Measurements from ENCODE around the gene ZNF75A. TPM values are rescaled to one million over a fixed set of nuclear protein-coding genes. Genes with fewer than 3 reads are reported as not detected.

The ZNF75A gene
- total RNA-seq, 1 donor from 2014 or later: 23.5 TPM

- peaks cover 0 to 2% (median 0%) of the 10 kb centered on the region in 3 donors for H3K27me3 ChIP-seq (ENCODE audit: control insufficient read depth in 3 of 3, insufficient read depth in 3 of 3, low read length in 3 of 3)
- no peak overlapping the region for H3K4me3 ChIP-seq (ENCODE audit: low read length in 3 of 3)
- H3K4me1 ChIP-seq (ENCODE audit: control insufficient read depth in 3 of 3, insufficient read depth in 3 of 3, low read length in 3 of 3): no peaks in the 10 kb centered on the region
- no peak overlapping the region for H3K27ac ChIP-seq (ENCODE audit: low read depth, low read length)
- H3K36me3 ChIP-seq (ENCODE audit: control insufficient read depth in 3 of 3, insufficient read depth in 3 of 3, low read length in 3 of 3): peaks cover 0 to 6% (median 0%) of the 10 kb centered on the region in 3 donors
- H3K9ac ChIP-seq (ENCODE audit: low read depth in 1 of 3, low read length in 3 of 3): no peak overlapping the region
- peaks cover 0 to 11% (median 5%) of the 10 kb centered on the region in 3 donors for H3K9me3 ChIP-seq (ENCODE audit: control insufficient read depth in 3 of 3, low read length in 3 of 3)
Measured at GRCh38 chr16:3358871-3359270, 53.6 kb downstream of the ZNF75A start.

GRCh38 chr16:3362931-3363330, 57.6 kb downstream of the ZNF75A start:
- Histone ChIP-seq H3K4me3 (ENCODE audit: low read length in 3 of 3) (no peak overlapping the region), H3K9ac (ENCODE audit: low read depth in 1 of 3, low read length in 3 of 3) (no peak overlapping the region), H3K9me3 (ENCODE audit: control insufficient read depth in 3 of 3, low read length in 3 of 3) (peaks cover 3 to 16% (median 6%) of the 10 kb centered on the region in 3 donors), H3K27me3 (ENCODE audit: control insufficient read depth in 3 of 3, insufficient read depth in 3 of 3, low read length in 3 of 3) (peaks cover 0 to 2% (median 0%) of the 10 kb centered on the region in 3 donors), H3K4me1 (ENCODE audit: control insufficient read depth in 3 of 3, insufficient read depth in 3 of 3, low read length in 3 of 3) (peaks cover 0 to 4% (median 0%) of the 10 kb centered on the region in 3 donors), H3K27ac (ENCODE audit: low read depth, low read length) (no peak overlapping the region), H3K36me3 (ENCODE audit: control insufficient read depth in 3 of 3, insufficient read depth in 3 of 3, low read length in 3 of 3) (no peaks in the 10 kb centered on the region)

- H3K4me3 ChIP-seq (ENCODE audit: low read length in 3 of 3): no peak overlapping the region
- H3K9ac ChIP-seq (ENCODE audit: low read depth in 1 of 3, low read length in 3 of 3): no peak overlapping the region
Measured at GRCh38 chr16:3363793-3364192, 58.5 kb downstream of the ZNF75A start.

GRCh38 chr16:3364774-3365427, 59.6 kb downstream of the ZNF75A start:
- H3K9me3 ChIP-seq (ENCODE audit: control insufficient read depth in 3 of 3, low read length in 3 of 3): peaks cover 5 to 16% (median 6%) of the 10 kb centered on the region in 3 donors
- peak overlapping the region; percentile 68 to 85 (median 82) for H3K4me3 ChIP-seq (ENCODE audit: low read length in 3 of 3)
- peak overlapping the region; percentile 22 to 80 (median 62) for H3K9ac ChIP-seq (ENCODE audit: low read depth in 1 of 3, low read length in 3 of 3)
- H3K27me3 ChIP-seq (ENCODE audit: control insufficient read depth in 3 of 3, insufficient read depth in 3 of 3, low read length in 3 of 3): peaks cover 0 to 2% (median 0%) of the 10 kb centered on the region in 3 donors
- H3K4me1 ChIP-seq (ENCODE audit: control insufficient read depth in 3 of 3, insufficient read depth in 3 of 3, low read length in 3 of 3): peaks cover 0 to 4% (median 0%) of the 10 kb centered on the region in 3 donors
- H3K27ac ChIP-seq (ENCODE audit: low read depth, low read length): peak overlapping the region; percentile 85
- H3K36me3 ChIP-seq (ENCODE audit: control insufficient read depth in 3 of 3, insufficient read depth in 3 of 3, low read length in 3 of 3): no peaks in the 10 kb centered on the region

More at GRCh38 chr16:3363793-3364192, 58.5 kb downstream of the ZNF75A start:
- Histone ChIP-seq H3K27me3 (ENCODE audit: control insufficient read depth in 3 of 3, insufficient read depth in 3 of 3, low read length in 3 of 3) (peaks cover 0 to 2% (median 0%) of the 10 kb centered on the region in 3 donors), H3K9me3 (ENCODE audit: control insufficient read depth in 3 of 3, low read length in 3 of 3) (peaks cover 3 to 16% (median 6%) of the 10 kb centered on the region in 3 donors), H3K27ac (ENCODE audit: low read depth, low read length) (no peak overlapping the region), H3K36me3 (ENCODE audit: control insufficient read depth in 3 of 3, insufficient read depth in 3 of 3, low read length in 3 of 3) (no peaks in the 10 kb centered on the region), H3K4me1 (ENCODE audit: control insufficient read depth in 3 of 3, insufficient read depth in 3 of 3, low read length in 3 of 3) (peaks cover 0 to 4% (median 0%) of the 10 kb centered on the region in 3 donors)

Other genes starting within 250 kb of the ZNF75A start
- gene IL32, start 239.9 kb upstream of the ZNF75A start, total RNA-seq: 25.1 TPM
- not detected for gene ZSCAN10, start 206.2 kb upstream of the ZNF75A start, total RNA-seq
- 7.3 TPM for gene ZNF205, start 192.9 kb upstream of the ZNF75A start, total RNA-seq
- gene ZNF213, start 170.5 kb upstream of the ZNF75A start, total RNA-seq: 4.2 TPM
- not detected for gene OR1F1, start 117.3 kb upstream of the ZNF75A start, total RNA-seq
- 9.4 TPM for gene ZNF200, start 70.3 kb upstream of the ZNF75A start, total RNA-seq
- gene MEFV, start 48.9 kb upstream of the ZNF75A start, total RNA-seq: 0.52 TPM
- 30.8 TPM for gene ZNF263, start 22.0 kb upstream of the ZNF75A start, total RNA-seq
- gene TIGD7, start 67 bp upstream of the ZNF75A start, total RNA-seq: 7.8 TPM
- gene OR2C1, start 50.4 kb downstream of the ZNF75A start, total RNA-seq: not detected
- gene ZSCAN32, start 95.5 kb downstream of the ZNF75A start, total RNA-seq: 6.8 TPM
- 8.9 TPM for gene ZNF174, start 95.7 kb downstream of the ZNF75A start, total RNA-seq
- gene ZNF597, start 138.0 kb downstream of the ZNF75A start, total RNA-seq: 2.1 TPM
- 15.7 TPM for gene NAA60, start 138.2 kb downstream of the ZNF75A start, total RNA-seq
- gene C16orf90, start 190.0 kb downstream of the ZNF75A start, total RNA-seq: not detected
- 11.5 TPM for gene CLUAP1, start 195.5 kb downstream of the ZNF75A start, total RNA-seq